GM23338 (cell line): ENCODE measurements around the gene RAP1GAP2. TPM values are rescaled to one million over a fixed set of nuclear protein-coding genes. Genes with fewer than 3 reads are reported as not detected.

ENCODE experiments used
- ATAC-seq: fragments of 200-7000 bp; cut with Tn5 transposase; 3 replicates; pipeline ENCODE4 v1.9.1; 2020
- DNase-seq: peaks from one replicate; pipeline ENCODE4 v3.0.0-alpha.2; 2015; ENCODE audit warnings: low spot score
- H2AFZ ChIP-seq: fragments of 200-600 bp; sonication (generic); 2 replicates; pipeline ENCODE4 v1.8.0; 2016; ENCODE audit warnings: antibody characterized with exemption, mild to moderate bottlenecking, moderate library complexity
- H3F3A ChIP-seq: fragments of 200-600 bp; sonication (generic); replicated peaks from 2 replicates; pipeline ENCODE4 v1.8.0; 2017; ENCODE audit warnings: antibody characterized with exemption, mixed run types, low read depth
- H3K27ac ChIP-seq: fragments of 200-600 bp; sonication (generic); 2 replicates; pipeline ENCODE4 v1.6.1; 2016; ENCODE audit warnings: low read depth
- H3K27me3 ChIP-seq: fragments of 200-600 bp; sonication (generic); 2 replicates; pipeline ENCODE4 v1.8.0; 2016; ENCODE audit warnings: mild to moderate bottlenecking, mixed run types, moderate library complexity; ENCODE audit not compliant: insufficient read depth
- H3K36me3 ChIP-seq: fragments of 200-600 bp; sonication (generic); 2 replicates; pipeline ENCODE4 v1.8.0; 2016; ENCODE audit warnings: mild to moderate bottlenecking; ENCODE audit not compliant: insufficient read depth
- H3K4me1 ChIP-seq: fragments of 200-600 bp; sonication (generic); 2 replicates; pipeline ENCODE4 v1.8.0; 2016; ENCODE audit warnings: mild to moderate bottlenecking, moderate library complexity; ENCODE audit not compliant: insufficient read depth
- H3K4me2 ChIP-seq: fragments of 200-600 bp; sonication (generic); 2 replicates; pipeline ENCODE4 v1.7.1; 2017; ENCODE audit warnings: mixed run types
- H3K4me3 ChIP-seq: fragments of 200-600 bp; sonication (generic); 2 replicates; pipeline ENCODE4 v1.6.1; 2016; ENCODE audit warnings: mixed run types
- H3K79me2 ChIP-seq: fragments of 200-600 bp; sonication (generic); replicated peaks from 2 replicates; pipeline ENCODE4 v1.8.0; 2017; ENCODE audit warnings: mild to moderate bottlenecking; ENCODE audit not compliant: insufficient read depth
- H3K9me2 ChIP-seq: fragments of 200-600 bp; sonication (generic); 2 replicates; pipeline ENCODE4 v1.8.0; 2017; ENCODE audit not compliant: insufficient read depth
- H4K20me1 ChIP-seq: fragments of 200-600 bp; sonication (generic); replicated peaks from 2 replicates; pipeline ENCODE4 v1.8.0; 2017; ENCODE audit warnings: mild to moderate bottlenecking; ENCODE audit not compliant: insufficient read depth
- H3K27ac Mint-ChIP-seq: 2 replicates; pipeline ENCODE4 v1.8.0; 2020; ENCODE audit warnings: inconsistent platforms, mild to moderate bottlenecking, moderate library complexity, mixed read lengths
- H3K27me3 Mint-ChIP-seq: 3 replicates; pipeline ENCODE4 v1.8.0; 2022; ENCODE audit warnings: low read depth, mild to moderate bottlenecking, moderate library complexity, mixed read lengths, inconsistent platforms; ENCODE audit not compliant: insufficient read depth, poor library complexity
- H3K36me3 Mint-ChIP-seq: 3 replicates; pipeline ENCODE4 v1.8.0; 2021; ENCODE audit warnings: low read depth, mild to moderate bottlenecking, inconsistent platforms, moderate library complexity, mixed read lengths
- H3K4me1 Mint-ChIP-seq: 3 replicates; pipeline ENCODE4 v1.8.0; 2020; ENCODE audit warnings: mild to moderate bottlenecking, inconsistent platforms, mixed read lengths
- H3K4me3 Mint-ChIP-seq: 3 replicates; pipeline ENCODE4 v1.8.0; 2021; ENCODE audit warnings: moderate library complexity, mild to moderate bottlenecking, inconsistent platforms, mixed read lengths
- H3K9me3 Mint-ChIP-seq: 3 replicates; pipeline ENCODE4 v1.8.0; 2020; ENCODE audit warnings: moderate library complexity, mild to moderate bottlenecking, inconsistent platforms, mixed read lengths
- EZH2 ChIP-seq: fragments of 200-600 bp; sonication (generic); IDR thresholded peaks from one replicate; pipeline ENCODE4 v1.8.0; 2017; ENCODE audit warnings: antibody characterized with exemption, mild to moderate bottlenecking, low read depth; ENCODE audit not compliant: unreplicated experiment
- EZH2phosphoT487 ChIP-seq: fragments of 200-600 bp; sonication (generic); IDR thresholded peaks from one replicate; pipeline ENCODE4 v1.8.1; 2018; ENCODE audit warnings: antibody characterized with exemption; ENCODE audit not compliant: unreplicated experiment
- JUNB ChIP-seq: IDR thresholded peaks from one replicate; pipeline ENCODE4 v1.6.1; 2016; ENCODE audit warnings: antibody characterized with exemption; ENCODE audit not compliant: unreplicated experiment
- NANOG ChIP-seq: IDR thresholded peaks from 2 replicates; pipeline ENCODE4 v1.6.1; 2016; ENCODE audit warnings: antibody characterized with exemption, borderline replicate concordance
- REST ChIP-seq: IDR thresholded peaks from one replicate; pipeline ENCODE4 v1.6.1; 2018; ENCODE audit warnings: antibody characterized with exemption; ENCODE audit not compliant: unreplicated experiment
- STAT1 ChIP-seq: IDR thresholded peaks from one replicate; pipeline ENCODE4 v1.6.1; 2016; ENCODE audit warnings: antibody characterized with exemption; ENCODE audit not compliant: unreplicated experiment
- ZNF114 ChIP-seq: fragments of 250-450 bp; sonication (Bioruptor Pico); IDR thresholded peaks from 2 replicates; pipeline ENCODE4 v1.5.0; 2020; ENCODE audit warnings: mild to moderate bottlenecking, moderate library complexity
- ZNF331 ChIP-seq: fragments of 250-450 bp; sonication (Bioruptor Pico); IDR thresholded peaks from 2 replicates; pipeline ENCODE4 v1.5.0; 2020; ENCODE audit warnings: low read depth, mild to moderate bottlenecking, moderate library complexity
- ZNF462 ChIP-seq: fragments of 250-450 bp; sonication (Bioruptor Pico); IDR thresholded peaks from 2 replicates; pipeline ENCODE4 v1.5.0; 2020; ENCODE audit warnings: mild to moderate bottlenecking, moderate library complexity
- polyA plus RNA-seq: library from polyadenylated mRNA; unstranded; fragments of >200 nt; fragmentation: Nextera tagmentation; extraction: Ambion mirVana; gene quantifications from 2 replicates; pipeline ENCODE4 v1.2.1, GENCODE V29; 2016
- total RNA-seq: library from RNA; depleted of rRNA; stranded (reverse); fragments of >200 nt; shearing (Covaris generic); gene quantifications from 2 replicates; pipeline ENCODE4 v1.2.3, GENCODE V29; 2014
- TF ChIP-seq, protein P1 (sequence below): IDR thresholded peaks from 2 replicates; pipeline ENCODE4 v1.6.1; 2016; ENCODE audit warnings: antibody characterized with exemption

RAP1GAP2 gene
- total and polyA plus RNA-seq, 2 experiments from 2014 or later = 17.8 to 46.1 TPM

- no peak for TF ChIP-seq JUNB
- no peak for TF ChIP-seq EZH2phosphoT487
- H3K9me2 ChIP-seq = no peaks in the 10 kb centered on the region
- 0 out of 2 replicates have a peak overlapping the region, but pooled peaks have one; percentile 32 for H3K4me2 ChIP-seq
- H3K4me3 ChIP-seq = no peak overlapping the region
- ATAC-seq (peak; percentile 57), DNase-seq (no peak)
- H3K27ac ChIP-seq = no peak overlapping the region
- H3F3A ChIP-seq = no peaks in the 10 kb centered on the region; the same call in 1 of the 2 replicates
- H3K36me3 ChIP-seq = no peaks in the 10 kb centered on the region
- no peak overlapping the region for H3K4me3 Mint-ChIP-seq
- H3K4me1 Mint-ChIP-seq = peaks cover 23% of the 10 kb centered on the region
- H3K36me3 Mint-ChIP-seq = peaks cover 36% of the 10 kb centered on the region
- peaks cover 31% of the 10 kb centered on the region for H4K20me1 ChIP-seq
- peaks cover 4% of the 10 kb centered on the region; the same call in 1 of the 2 replicates for H3K4me1 ChIP-seq
- H3K79me2 ChIP-seq = peaks cover 72% of the 10 kb centered on the region
- no peaks in the 10 kb centered on the region for H3K27me3 ChIP-seq
- H2AFZ ChIP-seq = no peak overlapping the region
- H3K27me3 Mint-ChIP-seq = peaks cover 10% of the 10 kb centered on the region
- peaks cover 4% of the 10 kb centered on the region; the same call in 2 of the 3 replicates for H3K9me3 Mint-ChIP-seq
- no peak overlapping the region; the same call in 1 of the 2 replicates for H3K27ac Mint-ChIP-seq
Measured at GRCh38 chr17:2911035-2911754, 115.0 kb downstream of the RAP1GAP2 start.

- Histone ChIP-seq H3K27me3 (no peaks in the 10 kb centered on the region), H3K9me2 (no peaks in the 10 kb centered on the region), H4K20me1 (peaks cover 31% of the 10 kb centered on the region), H3K4me3 (no peak overlapping the region), H3K4me1 (peaks cover 4% of the 10 kb centered on the region; the same call in 1 of the 2 replicates), H3K4me2 (no peak overlapping the region), H3F3A (no peaks in the 10 kb centered on the region; the same call in 1 of the 2 replicates), H3K36me3 (no peaks in the 10 kb centered on the region), H2AFZ (no peak overlapping the region), H3K79me2 (peaks cover 74% of the 10 kb centered on the region), H3K27ac (no peak overlapping the region)
- H3K27me3 Mint-ChIP-seq = peaks cover 10% of the 10 kb centered on the region
- H3K9me3 Mint-ChIP-seq = peaks cover 3% of the 10 kb centered on the region; the same call in 2 of the 3 replicates
- H3K4me3 Mint-ChIP-seq = no peak overlapping the region
- peaks cover 31% of the 10 kb centered on the region for H3K36me3 Mint-ChIP-seq
- ATAC-seq (no peak), DNase-seq (no peak)
- H3K27ac Mint-ChIP-seq = peak overlapping the region; percentile 31; the same call in 1 of the 2 replicates
- H3K4me1 Mint-ChIP-seq = peaks cover 23% of the 10 kb centered on the region
- TF ChIP-seq, protein P1, sequence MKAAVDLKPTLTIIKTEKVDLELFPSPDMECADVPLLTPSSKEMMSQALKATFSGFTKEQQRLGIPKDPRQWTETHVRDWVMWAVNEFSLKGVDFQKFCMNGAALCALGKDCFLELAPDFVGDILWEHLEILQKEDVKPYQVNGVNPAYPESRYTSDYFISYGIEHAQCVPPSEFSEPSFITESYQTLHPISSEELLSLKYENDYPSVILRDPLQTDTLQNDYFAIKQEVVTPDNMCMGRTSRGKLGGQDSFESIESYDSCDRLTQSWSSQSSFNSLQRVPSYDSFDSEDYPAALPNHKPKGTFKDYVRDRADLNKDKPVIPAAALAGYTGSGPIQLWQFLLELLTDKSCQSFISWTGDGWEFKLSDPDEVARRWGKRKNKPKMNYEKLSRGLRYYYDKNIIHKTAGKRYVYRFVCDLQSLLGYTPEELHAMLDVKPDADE = no peak
- TF ChIP-seq NANOG = no peak
- TF ChIP-seq STAT1 = no peak
- TF ChIP-seq EZH2 = no peak
- no peak for TF ChIP-seq REST
- TF ChIP-seq ZNF331 (CRISPR knock-in tag) = no peak
- no peak for TF ChIP-seq ZNF462 (CRISPR knock-in tag)
- no peak for TF ChIP-seq JUNB
- TF ChIP-seq EZH2phosphoT487 = no peak
- TF ChIP-seq ZNF114 = no peak
Measured at GRCh38 chr17:2911755-2912111, 115.5 kb downstream of the RAP1GAP2 start.
